ENCODE results near the gene APLF. TPM values are rescaled to one million over a fixed set of nuclear protein-coding genes. Genes with fewer than 3 reads are reported as not detected.

APLF gene
- total and polyA plus RNA-seq, 4 donors = 0.18 to 3.8 (median 1.0) TPM

DNA sequence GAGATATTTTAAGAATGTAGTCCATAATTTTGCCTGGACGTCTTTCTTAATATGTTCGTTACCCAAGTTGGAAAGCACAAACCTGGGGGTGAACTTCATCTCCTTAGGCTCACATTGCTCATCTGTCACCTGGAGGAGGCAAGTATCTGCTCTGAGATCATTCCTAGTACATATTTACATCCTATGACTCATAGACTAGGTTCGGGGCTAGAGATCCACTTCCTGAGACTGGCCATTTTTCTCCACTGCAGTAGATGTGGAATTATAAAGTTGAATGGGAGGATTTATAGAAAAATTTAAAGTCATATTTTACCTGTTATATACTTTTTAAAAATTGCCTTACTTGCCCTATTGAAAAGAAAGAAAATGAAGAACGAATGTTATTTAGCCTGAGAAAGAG lies 98.5 kb downstream of the APLF start:
- DNase-seq (ENCODE audit: low spot score) = no peak
- Histone ChIP-seq H3K9me3 (ENCODE audit: control insufficient read depth in 4 of 4, low read length in 3 of 4) (no peaks in the 10 kb centered on the region), H3K27me3 (ENCODE audit: control insufficient read depth in 4 of 4, insufficient read depth in 4 of 4, low read length in 3 of 4) (no peaks in the 10 kb centered on the region), H3K9ac (ENCODE audit: low read depth in 1 of 2, low read length in 2 of 2) (no peak overlapping the region), H3K27ac (ENCODE audit: low read depth in 1 of 2, low read length in 2 of 2) (no peak overlapping the region), H3K36me3 (ENCODE audit: control insufficient read depth in 4 of 4, insufficient read depth in 3 of 4, low read depth in 1 of 4, low read length in 3 of 4) (no peaks in the 10 kb centered on the region), H3K4me3 (ENCODE audit: low read depth in 1 of 3, low read length in 3 of 3) (no peak overlapping the region), H3K4me1 (ENCODE audit: control insufficient read depth in 4 of 4, insufficient read depth in 4 of 4, low read length in 3 of 4) (no peaks in the 10 kb centered on the region)
- TF ChIP-seq, protein P1, sequence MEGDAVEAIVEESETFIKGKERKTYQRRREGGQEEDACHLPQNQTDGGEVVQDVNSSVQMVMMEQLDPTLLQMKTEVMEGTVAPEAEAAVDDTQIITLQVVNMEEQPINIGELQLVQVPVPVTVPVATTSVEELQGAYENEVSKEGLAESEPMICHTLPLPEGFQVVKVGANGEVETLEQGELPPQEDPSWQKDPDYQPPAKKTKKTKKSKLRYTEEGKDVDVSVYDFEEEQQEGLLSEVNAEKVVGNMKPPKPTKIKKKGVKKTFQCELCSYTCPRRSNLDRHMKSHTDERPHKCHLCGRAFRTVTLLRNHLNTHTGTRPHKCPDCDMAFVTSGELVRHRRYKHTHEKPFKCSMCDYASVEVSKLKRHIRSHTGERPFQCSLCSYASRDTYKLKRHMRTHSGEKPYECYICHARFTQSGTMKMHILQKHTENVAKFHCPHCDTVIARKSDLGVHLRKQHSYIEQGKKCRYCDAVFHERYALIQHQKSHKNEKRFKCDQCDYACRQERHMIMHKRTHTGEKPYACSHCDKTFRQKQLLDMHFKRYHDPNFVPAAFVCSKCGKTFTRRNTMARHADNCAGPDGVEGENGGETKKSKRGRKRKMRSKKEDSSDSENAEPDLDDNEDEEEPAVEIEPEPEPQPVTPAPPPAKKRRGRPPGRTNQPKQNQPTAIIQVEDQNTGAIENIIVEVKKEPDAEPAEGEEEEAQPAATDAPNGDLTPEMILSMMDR (IDR thresholded peaks at IDR 0.05; ENCODE audit: low read depth, low read length, missing input control) = no peak
- no peak for TF ChIP-seq FOXA1 (IDR thresholded peaks at IDR 0.05)
- TF ChIP-seq, protein P2, sequence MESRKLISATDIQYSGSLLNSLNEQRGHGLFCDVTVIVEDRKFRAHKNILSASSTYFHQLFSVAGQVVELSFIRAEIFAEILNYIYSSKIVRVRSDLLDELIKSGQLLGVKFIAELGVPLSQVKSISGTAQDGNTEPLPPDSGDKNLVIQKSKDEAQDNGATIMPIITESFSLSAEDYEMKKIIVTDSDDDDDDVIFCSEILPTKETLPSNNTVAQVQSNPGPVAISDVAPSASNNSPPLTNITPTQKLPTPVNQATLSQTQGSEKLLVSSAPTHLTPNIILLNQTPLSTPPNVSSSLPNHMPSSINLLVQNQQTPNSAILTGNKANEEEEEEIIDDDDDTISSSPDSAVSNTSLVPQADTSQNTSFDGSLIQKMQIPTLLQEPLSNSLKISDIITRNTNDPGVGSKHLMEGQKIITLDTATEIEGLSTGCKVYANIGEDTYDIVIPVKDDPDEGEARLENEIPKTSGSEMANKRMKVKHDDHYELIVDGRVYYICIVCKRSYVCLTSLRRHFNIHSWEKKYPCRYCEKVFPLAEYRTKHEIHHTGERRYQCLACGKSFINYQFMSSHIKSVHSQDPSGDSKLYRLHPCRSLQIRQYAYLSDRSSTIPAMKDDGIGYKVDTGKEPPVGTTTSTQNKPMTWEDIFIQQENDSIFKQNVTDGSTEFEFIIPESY (IDR thresholded peaks at IDR 0.05) = no peak
- WGBS = 93% methylated on average over 4 of the region's 4 CpGs

DNA sequence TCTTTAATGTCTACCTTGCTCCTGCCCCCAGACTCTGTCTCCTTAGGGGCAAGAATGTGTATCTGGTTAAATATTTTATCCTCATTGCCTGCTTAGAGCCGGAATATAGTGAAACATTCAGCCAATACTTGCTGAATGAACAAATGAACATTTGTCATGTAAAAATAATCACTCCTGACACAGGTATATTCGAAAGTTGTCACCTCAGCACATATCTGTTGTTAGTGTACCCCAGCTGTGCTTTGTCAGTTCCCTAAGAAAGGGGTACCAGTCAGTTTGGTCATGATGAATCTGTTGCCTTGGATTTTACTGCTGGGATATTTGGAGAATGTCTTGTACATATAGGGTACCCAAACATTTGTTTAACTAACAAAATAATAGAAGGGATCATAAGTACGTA lies 99.0 kb downstream of the APLF start:
- H3K4me1 ChIP-seq (ENCODE audit: control insufficient read depth in 4 of 4, insufficient read depth in 4 of 4, low read length in 3 of 4) = no peaks in the 10 kb centered on the region
- DNase-seq (ENCODE audit: low spot score) = no peak
- WGBS = 95% methylated on average over 3 of the region's 3 CpGs
- H3K27ac ChIP-seq (ENCODE audit: low read depth in 1 of 2, low read length in 2 of 2) = no peak overlapping the region
- no peaks in the 10 kb centered on the region for H3K27me3 ChIP-seq (ENCODE audit: control insufficient read depth in 4 of 4, insufficient read depth in 4 of 4, low read length in 3 of 4)
- H3K36me3 ChIP-seq (ENCODE audit: control insufficient read depth in 4 of 4, insufficient read depth in 3 of 4, low read depth in 1 of 4, low read length in 3 of 4) = no peaks in the 10 kb centered on the region
- no peak overlapping the region for H3K9ac ChIP-seq (ENCODE audit: low read depth in 1 of 2, low read length in 2 of 2)
- no peak overlapping the region for H3K4me3 ChIP-seq (ENCODE audit: low read depth in 1 of 3, low read length in 3 of 3)
- TF ChIP-seq NR2F2 (IDR thresholded peaks at IDR 0.05) (no peak), RXRA (IDR thresholded peaks at IDR 0.05) (no peak), HNF4G (IDR thresholded peaks at IDR 0.05) (no peak), EGR1 (IDR thresholded peaks at IDR 0.05; ENCODE audit: low read depth in 2 of 2) (no peak), TAF1 (conservative IDR thresholded peaks at IDR 0.05) (no peak), HNF4A (conservative IDR thresholded peaks at IDR 0.05) (no peak), FOXA2 (IDR thresholded peaks at IDR 0.05) (no peak), GABPA (IDR thresholded peaks at IDR 0.05 in 1 of 2, conservative IDR thresholded peaks at IDR 0.05 in 1 of 2) (no peak), JUND (IDR thresholded peaks at IDR 0.05) (no peak), SP1 (IDR thresholded peaks at IDR 0.05) (no peak)
- TF ChIP-seq, protein P2 (IDR thresholded peaks at IDR 0.05) = no peak
- TF ChIP-seq, protein P3, sequence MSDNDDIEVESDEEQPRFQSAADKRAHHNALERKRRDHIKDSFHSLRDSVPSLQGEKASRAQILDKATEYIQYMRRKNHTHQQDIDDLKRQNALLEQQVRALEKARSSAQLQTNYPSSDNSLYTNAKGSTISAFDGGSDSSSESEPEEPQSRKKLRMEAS (IDR thresholded peaks at IDR 0.05) = no peak
- TF ChIP-seq, protein P4, sequence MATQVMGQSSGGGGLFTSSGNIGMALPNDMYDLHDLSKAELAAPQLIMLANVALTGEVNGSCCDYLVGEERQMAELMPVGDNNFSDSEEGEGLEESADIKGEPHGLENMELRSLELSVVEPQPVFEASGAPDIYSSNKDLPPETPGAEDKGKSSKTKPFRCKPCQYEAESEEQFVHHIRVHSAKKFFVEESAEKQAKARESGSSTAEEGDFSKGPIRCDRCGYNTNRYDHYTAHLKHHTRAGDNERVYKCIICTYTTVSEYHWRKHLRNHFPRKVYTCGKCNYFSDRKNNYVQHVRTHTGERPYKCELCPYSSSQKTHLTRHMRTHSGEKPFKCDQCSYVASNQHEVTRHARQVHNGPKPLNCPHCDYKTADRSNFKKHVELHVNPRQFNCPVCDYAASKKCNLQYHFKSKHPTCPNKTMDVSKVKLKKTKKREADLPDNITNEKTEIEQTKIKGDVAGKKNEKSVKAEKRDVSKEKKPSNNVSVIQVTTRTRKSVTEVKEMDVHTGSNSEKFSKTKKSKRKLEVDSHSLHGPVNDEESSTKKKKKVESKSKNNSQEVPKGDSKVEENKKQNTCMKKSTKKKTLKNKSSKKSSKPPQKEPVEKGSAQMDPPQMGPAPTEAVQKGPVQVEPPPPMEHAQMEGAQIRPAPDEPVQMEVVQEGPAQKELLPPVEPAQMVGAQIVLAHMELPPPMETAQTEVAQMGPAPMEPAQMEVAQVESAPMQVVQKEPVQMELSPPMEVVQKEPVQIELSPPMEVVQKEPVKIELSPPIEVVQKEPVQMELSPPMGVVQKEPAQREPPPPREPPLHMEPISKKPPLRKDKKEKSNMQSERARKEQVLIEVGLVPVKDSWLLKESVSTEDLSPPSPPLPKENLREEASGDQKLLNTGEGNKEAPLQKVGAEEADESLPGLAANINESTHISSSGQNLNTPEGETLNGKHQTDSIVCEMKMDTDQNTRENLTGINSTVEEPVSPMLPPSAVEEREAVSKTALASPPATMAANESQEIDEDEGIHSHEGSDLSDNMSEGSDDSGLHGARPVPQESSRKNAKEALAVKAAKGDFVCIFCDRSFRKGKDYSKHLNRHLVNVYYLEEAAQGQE (IDR thresholded peaks at IDR 0.05) = no peak
- TF ChIP-seq, protein P5, sequence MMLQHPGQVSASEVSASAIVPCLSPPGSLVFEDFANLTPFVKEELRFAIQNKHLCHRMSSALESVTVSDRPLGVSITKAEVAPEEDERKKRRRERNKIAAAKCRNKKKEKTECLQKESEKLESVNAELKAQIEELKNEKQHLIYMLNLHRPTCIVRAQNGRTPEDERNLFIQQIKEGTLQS (IDR thresholded peaks at IDR 0.05) = no peak
- no peaks in the 10 kb centered on the region for H3K9me3 ChIP-seq (ENCODE audit: control insufficient read depth in 4 of 4, low read length in 3 of 4)

Measured in liver (tissue), 9 donors.